Body of pancreas (tissue), 4 donors: Measurements from ENCODE around the gene SLC25A41.

Source experiments
- CTCF ChIP-seq, 7 experiments: fragments of 450-650 bp in 4 of 7; fragments of 200-600 bp in 3 of 7; sonication (generic) in 3 of 7; IDR thresholded peaks; one replicate each; pipeline ENCODE4 v1.5.1; 2016 to 2019; ENCODE audit warnings: antibody characterized with exemption in 7 of 7
- POLR2A ChIP-seq, 3 donors: fragments of 450-650 bp; IDR thresholded peaks; one replicate each; pipeline ENCODE4 v1.6.1; 2016; ENCODE audit warnings: antibody characterized with exemption in 3 of 3, mild to moderate bottlenecking in 2 of 3

DNA sequence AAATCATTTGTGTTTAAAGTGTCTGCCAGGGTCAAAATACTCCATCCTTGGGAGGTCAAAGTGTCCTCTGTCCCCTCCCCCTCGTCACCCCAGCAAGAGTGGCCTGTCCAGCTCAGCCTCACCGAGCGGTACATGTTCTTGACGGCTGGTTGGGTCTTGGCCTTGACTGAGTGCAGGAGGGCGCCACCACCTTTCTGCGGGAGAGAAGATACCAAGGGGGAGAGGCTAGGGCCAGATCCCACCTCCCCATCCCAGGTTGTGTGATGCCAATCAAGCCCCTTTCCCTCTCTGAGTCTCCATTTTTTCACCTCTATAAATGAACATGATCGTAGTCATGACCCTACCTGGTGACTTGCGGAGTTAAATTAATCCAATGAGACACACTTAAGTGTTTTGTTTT, 36.6 kb upstream of the SLC25A41 start:
- no peak for TF ChIP-seq CTCF (IDR thresholded peaks at IDR 0.05)
- TF ChIP-seq POLR2A (IDR thresholded peaks at IDR 0.05) = no peak
